ENCODE measurements around the gene TMEM120B. TPM values are rescaled to one million over a fixed set of nuclear protein-coding genes. Genes with fewer than 3 reads are reported as not detected.
"Not testable (repeated sequence)": the region's sequence is repeated elsewhere in the genome, so short reads cannot be mapped to it uniquely, and the experiment has no call there.

Gene TMEM120B
- polyA plus RNA-seq (ENCODE audit: insufficient read length), result 11.9 TPM
- long read RNA-seq, donor 1, full-length matches to known transcripts, result 1 of 12 reads
- long read RNA-seq, donor 1, partial matches to known transcripts, result 11 of 12 reads
- long read RNA-seq, donor 1, other reads (novel, unspliced or antisense), result 0 of 12 reads
- long read RNA-seq, donor 2, result 0 reads
- long read RNA-seq, donor 3, partial matches to known transcripts, result 6 of 6 reads
- long read RNA-seq, donor 3, other reads (novel, unspliced or antisense), result 0 of 6 reads
- long read RNA-seq, donor 4, result 0 reads
- long read RNA-seq, donor 5, full-length matches to known transcripts, result 2 of 9 reads
- long read RNA-seq, donor 5, partial matches to known transcripts, result 0 of 9 reads
- long read RNA-seq, donor 5, other reads (novel, unspliced or antisense), result 7 of 9 reads
- long read RNA-seq, donor 6, partial matches to known transcripts, result 0 of 8 reads
- long read RNA-seq, donor 6, other reads (novel, unspliced or antisense), result 8 of 8 reads
- long read RNA-seq, donor 7, partial matches to known transcripts, result 5 of 5 reads
- long read RNA-seq, donor 7, other reads (novel, unspliced or antisense), result 0 of 5 reads
- long read RNA-seq, donor 8, full-length matches to known transcripts, result 1 of 1 reads
- long read RNA-seq, donor 8, partial matches to known transcripts, result 0 of 1 reads
- long read RNA-seq, donor 8, other reads (novel, unspliced or antisense), result 0 of 1 reads

- DNase-seq, result peak; percentile 67
Observed at GRCh38 chr12:121712461-121713256, at the start of gene TMEM120B. TSS of gene TMEM120B (plus strand) at chr12:121712752. CDS start at chr12:121712896, 144 bp downstream.

GRCh38 chr12:121663610-121663929, 49.0 kb upstream of the TMEM120B start:
- DNase-seq, result no peak

- not testable (repeated sequence) for DNase-seq
Observed at GRCh38 chr12:121666829-121667228, 45.7 kb upstream of the TMEM120B start.

GRCh38 chr12:121668750-121669520, 43.6 kb upstream of the TMEM120B start:
- DNase-seq, result no peak

- DNase-seq, result no peak
Observed at GRCh38 chr12:121669521-121669900, 43.0 kb upstream of the TMEM120B start, which contains the start of gene MORN3. TSS of gene MORN3 (minus strand) at chr12:121669654. CDS start at chr12:121669483, 171 bp downstream.

GRCh38 chr12:121673013-121673511, 39.5 kb upstream of the TMEM120B start:
- DNase-seq, result no peak

- no peak for DNase-seq
Observed at GRCh38 chr12:121676190-121676589, 36.4 kb upstream of the TMEM120B start.

- DNase-seq, result no peak
Observed at GRCh38 chr12:121678305-121678704, 34.2 kb upstream of the TMEM120B start.

GRCh38 chr12:121678716-121679300, 33.7 kb upstream of the TMEM120B start:
- no peak for DNase-seq

- DNase-seq, result not testable (repeated sequence)
Observed at GRCh38 chr12:121679661-121680197, 32.8 kb upstream of the TMEM120B start.

- no peak for DNase-seq
Observed at GRCh38 chr12:121688966-121689365, 23.6 kb upstream of the TMEM120B start.

GRCh38 chr12:121689430-121689829, 23.1 kb upstream of the TMEM120B start:
- DNase-seq, result no peak

- DNase-seq, result not testable (repeated sequence)
Observed at GRCh38 chr12:121692744-121693143, 19.8 kb upstream of the TMEM120B start.

- DNase-seq, result no peak
Observed at GRCh38 chr12:121693155-121693687, 19.3 kb upstream of the TMEM120B start.

- peak; percentile 63 for DNase-seq
Observed at GRCh38 chr12:121697093-121697698, 15.4 kb upstream of the TMEM120B start.

GRCh38 chr12:121697861-121698260, 14.7 kb upstream of the TMEM120B start:
- not testable (repeated sequence) for DNase-seq

- no peak for DNase-seq
Observed at GRCh38 chr12:121701667-121702277, 10.8 kb upstream of the TMEM120B start.

GRCh38 chr12:121702944-121703343, 9.6 kb upstream of the TMEM120B start:
- DNase-seq, result no peak

GRCh38 chr12:121705514-121705913, 7.0 kb upstream of the TMEM120B start:
- DNase-seq, result no peak

Measured in left kidney (tissue), 8 donors.